ENCODE measurements around the gene MNDA.

MNDA gene

GRCh38 chr1:158812336-158812735 lies 18.8 kb upstream of the MNDA start:
- TF ChIP-seq, protein P1, sequence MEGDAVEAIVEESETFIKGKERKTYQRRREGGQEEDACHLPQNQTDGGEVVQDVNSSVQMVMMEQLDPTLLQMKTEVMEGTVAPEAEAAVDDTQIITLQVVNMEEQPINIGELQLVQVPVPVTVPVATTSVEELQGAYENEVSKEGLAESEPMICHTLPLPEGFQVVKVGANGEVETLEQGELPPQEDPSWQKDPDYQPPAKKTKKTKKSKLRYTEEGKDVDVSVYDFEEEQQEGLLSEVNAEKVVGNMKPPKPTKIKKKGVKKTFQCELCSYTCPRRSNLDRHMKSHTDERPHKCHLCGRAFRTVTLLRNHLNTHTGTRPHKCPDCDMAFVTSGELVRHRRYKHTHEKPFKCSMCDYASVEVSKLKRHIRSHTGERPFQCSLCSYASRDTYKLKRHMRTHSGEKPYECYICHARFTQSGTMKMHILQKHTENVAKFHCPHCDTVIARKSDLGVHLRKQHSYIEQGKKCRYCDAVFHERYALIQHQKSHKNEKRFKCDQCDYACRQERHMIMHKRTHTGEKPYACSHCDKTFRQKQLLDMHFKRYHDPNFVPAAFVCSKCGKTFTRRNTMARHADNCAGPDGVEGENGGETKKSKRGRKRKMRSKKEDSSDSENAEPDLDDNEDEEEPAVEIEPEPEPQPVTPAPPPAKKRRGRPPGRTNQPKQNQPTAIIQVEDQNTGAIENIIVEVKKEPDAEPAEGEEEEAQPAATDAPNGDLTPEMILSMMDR (IDR thresholded peaks at IDR 0.05; ENCODE audit: low read depth, low read length, missing control alignments): no peak

GRCh38 chr1:158813164-158813563 lies 18.0 kb upstream of the MNDA start:
- in situ Hi-C loops (cut with HindIII; ENCODE audit: low sequenced_read_pairs): no loop called here
- no peak for DNase-seq (ENCODE audit: low read depth)
- no peak overlapping the region for H3K4me3 ChIP-seq (ENCODE audit: low read depth, low read length)
- TF ChIP-seq, protein P1 (IDR thresholded peaks at IDR 0.05; ENCODE audit: low read depth, low read length, missing control alignments): no peak

More at GRCh38 chr1:158812336-158812735, 18.8 kb upstream of the MNDA start:
- no peak overlapping the region for H3K4me3 ChIP-seq (ENCODE audit: low read depth, low read length)
- DNase-seq (ENCODE audit: low read depth): no peak
- in situ Hi-C loops (cut with HindIII; ENCODE audit: low sequenced_read_pairs): no loop called here

- in situ Hi-C loops (cut with HindIII; ENCODE audit: low sequenced_read_pairs): no loop called here
- no peak for DNase-seq (ENCODE audit: low read depth)
- no peak overlapping the region for H3K4me3 ChIP-seq (ENCODE audit: low read depth, low read length)
- TF ChIP-seq, protein P1 (IDR thresholded peaks at IDR 0.05; ENCODE audit: low read depth, low read length, missing control alignments): no peak
Observed at GRCh38 chr1:158814970-158815369, 16.2 kb upstream of the MNDA start.

GRCh38 chr1:158818560-158818959 lies 12.6 kb upstream of the MNDA start:
- DNase-seq (ENCODE audit: low read depth): no peak
- TF ChIP-seq, protein P1 (IDR thresholded peaks at IDR 0.05; ENCODE audit: low read depth, low read length, missing control alignments): no peak
- H3K4me3 ChIP-seq (ENCODE audit: low read depth, low read length): no peak overlapping the region
- in situ Hi-C loops (cut with HindIII; ENCODE audit: low sequenced_read_pairs): no loop called here

- TF ChIP-seq, protein P1 (IDR thresholded peaks at IDR 0.05; ENCODE audit: low read depth, low read length, missing control alignments): no peak
- DNase-seq (ENCODE audit: low read depth): no peak
- in situ Hi-C loops (cut with HindIII; ENCODE audit: low sequenced_read_pairs): no loop called here
- H3K4me3 ChIP-seq (ENCODE audit: low read depth, low read length): no peak overlapping the region
Observed at GRCh38 chr1:158818975-158819431, 12.1 kb upstream of the MNDA start.

- no peak overlapping the region for H3K4me3 ChIP-seq (ENCODE audit: low read depth, low read length)
- TF ChIP-seq, protein P1 (IDR thresholded peaks at IDR 0.05; ENCODE audit: low read depth, low read length, missing control alignments): no peak
- DNase-seq (ENCODE audit: low read depth): no peak
- in situ Hi-C loops (cut with HindIII; ENCODE audit: low sequenced_read_pairs): no loop called here
Observed at GRCh38 chr1:158819461-158820443, 11.4 kb upstream of the MNDA start.
